ENCODE data around the gene APOC3. TPM values are rescaled to one million over a fixed set of nuclear protein-coding genes. Genes with fewer than 3 reads are reported as not detected.

APOC3 gene
- total RNA-seq, 2 donors from 2014 or later, result not detected

GRCh38 chr11:116861539-116861938, 31.8 kb downstream of the APOC3 start:
- Histone ChIP-seq H3K9me3 (no peaks in the 10 kb centered on the region), H3K4me1 (replicated peaks) (no peaks in the 10 kb centered on the region), H3K36me3 (peaks cover 0 to 7% of the 10 kb centered on the region in 2 donors), H3K4me3 (no peak overlapping the region), H3K27ac (no peak overlapping the region), H3K27me3 (replicated peaks; ENCODE audit: insufficient read depth) (no peaks in the 10 kb centered on the region)
- intact Hi-C loops (cut with DNase I), result no loop called here
- WGBS, result 91% methylated on average over 1 of the region's 1 CpG
- no peak for DNase-seq (ENCODE audit: low spot score)
- TF ChIP-seq, protein P1, sequence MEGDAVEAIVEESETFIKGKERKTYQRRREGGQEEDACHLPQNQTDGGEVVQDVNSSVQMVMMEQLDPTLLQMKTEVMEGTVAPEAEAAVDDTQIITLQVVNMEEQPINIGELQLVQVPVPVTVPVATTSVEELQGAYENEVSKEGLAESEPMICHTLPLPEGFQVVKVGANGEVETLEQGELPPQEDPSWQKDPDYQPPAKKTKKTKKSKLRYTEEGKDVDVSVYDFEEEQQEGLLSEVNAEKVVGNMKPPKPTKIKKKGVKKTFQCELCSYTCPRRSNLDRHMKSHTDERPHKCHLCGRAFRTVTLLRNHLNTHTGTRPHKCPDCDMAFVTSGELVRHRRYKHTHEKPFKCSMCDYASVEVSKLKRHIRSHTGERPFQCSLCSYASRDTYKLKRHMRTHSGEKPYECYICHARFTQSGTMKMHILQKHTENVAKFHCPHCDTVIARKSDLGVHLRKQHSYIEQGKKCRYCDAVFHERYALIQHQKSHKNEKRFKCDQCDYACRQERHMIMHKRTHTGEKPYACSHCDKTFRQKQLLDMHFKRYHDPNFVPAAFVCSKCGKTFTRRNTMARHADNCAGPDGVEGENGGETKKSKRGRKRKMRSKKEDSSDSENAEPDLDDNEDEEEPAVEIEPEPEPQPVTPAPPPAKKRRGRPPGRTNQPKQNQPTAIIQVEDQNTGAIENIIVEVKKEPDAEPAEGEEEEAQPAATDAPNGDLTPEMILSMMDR (IDR thresholded peaks at IDR 0.05), result no peak
- TF ChIP-seq POLR2AphosphoS5 (IDR thresholded peaks at IDR 0.05) (no peak), POLR2A (IDR thresholded peaks at IDR 0.05) (no peak)

- intact Hi-C loops (cut with DNase I), result no loop called here
- H3K36me3 ChIP-seq, result peaks cover 0 to 9% of the 10 kb centered on the region in 2 donors
- no peaks in the 10 kb centered on the region for H3K27me3 ChIP-seq (replicated peaks; ENCODE audit: insufficient read depth)
- DNase-seq (ENCODE audit: low spot score), result no peak
- H3K4me1 ChIP-seq (replicated peaks), result no peaks in the 10 kb centered on the region
- H3K27ac ChIP-seq, result no peak overlapping the region
- TF ChIP-seq POLR2AphosphoS5 (IDR thresholded peaks at IDR 0.05) (no peak), POLR2A (IDR thresholded peaks at IDR 0.05) (no peak)
- TF ChIP-seq, protein P1 (IDR thresholded peaks at IDR 0.05), result no peak
- H3K4me3 ChIP-seq, result no peak overlapping the region
- no peaks in the 10 kb centered on the region for H3K9me3 ChIP-seq
- WGBS, result 92% methylated on average over 3 of the region's 3 CpGs
These were observed 32.5 kb downstream of the APOC3 start for GRCh38 chr11:116862185-116862584.

DNA sequence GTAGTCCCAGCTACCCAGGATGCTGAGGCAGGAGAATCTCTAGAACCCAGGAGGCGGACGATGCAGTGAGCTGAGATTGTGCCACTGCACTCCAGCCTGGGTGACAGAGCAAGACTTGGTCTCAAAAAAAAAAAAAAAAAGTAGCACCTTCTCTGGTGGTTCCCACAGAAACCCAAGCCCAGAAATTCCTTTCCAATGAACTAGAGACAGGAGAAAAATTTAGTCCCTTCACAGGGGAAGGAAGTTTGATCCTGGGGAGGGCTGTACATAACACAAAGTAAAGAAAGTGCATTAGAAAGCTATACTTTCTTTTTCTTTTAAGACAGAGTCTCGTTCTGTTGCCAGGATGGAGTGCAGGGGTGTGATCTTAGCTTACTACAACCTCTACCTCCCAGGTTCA, 33.2 kb downstream of the APOC3 start:
- H3K4me3 ChIP-seq, result no peak overlapping the region
- peaks cover 0 to 11% of the 10 kb centered on the region in 2 donors for H3K36me3 ChIP-seq
- TF ChIP-seq POLR2A (IDR thresholded peaks at IDR 0.05), result no peak
- TF ChIP-seq, protein P1 (IDR thresholded peaks at IDR 0.05), result no peak
- TF ChIP-seq POLR2AphosphoS5 (IDR thresholded peaks at IDR 0.05), result no peak
- H3K27me3 ChIP-seq (replicated peaks; ENCODE audit: insufficient read depth), result no peaks in the 10 kb centered on the region
- intact Hi-C loops (cut with DNase I), result no loop called here
- DNase-seq (ENCODE audit: low spot score), result no peak
- H3K27ac ChIP-seq, result no peak overlapping the region
- WGBS, result 96% methylated on average over 3 of the region's 3 CpGs
- no peaks in the 10 kb centered on the region for H3K9me3 ChIP-seq
- no peaks in the 10 kb centered on the region for H3K4me1 ChIP-seq (replicated peaks)

DNA sequence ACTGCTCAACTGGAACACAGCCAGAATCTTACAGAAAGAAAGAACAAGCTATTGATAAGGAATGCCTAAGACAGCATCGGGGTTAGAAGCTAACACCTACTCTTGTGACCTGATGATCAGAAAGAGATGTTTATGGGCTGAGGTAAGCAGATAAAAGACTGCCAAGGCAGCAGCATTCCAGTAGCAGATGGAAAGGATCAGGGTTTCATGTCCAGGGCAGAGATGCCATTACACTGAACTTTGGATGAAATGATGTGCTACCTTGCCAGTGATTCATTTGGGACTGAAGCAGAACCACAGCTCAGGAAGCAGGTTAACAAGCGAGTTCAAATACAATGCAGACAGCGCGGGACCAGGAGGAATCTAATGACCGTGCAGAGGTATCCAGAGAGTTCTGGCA, 34.8 kb downstream of the APOC3 start:
- peaks cover 0 to 11% of the 10 kb centered on the region in 2 donors for H3K36me3 ChIP-seq

GRCh38 chr11:116865696-116866095, 36.0 kb downstream of the APOC3 start:
- Histone ChIP-seq H3K4me3 (no peak overlapping the region), H3K36me3 (peaks cover 0 to 10% of the 10 kb centered on the region in 2 donors), H3K4me1 (replicated peaks) (peaks cover 7% of the 10 kb centered on the region), H3K27ac (no peak overlapping the region), H3K9me3 (no peaks in the 10 kb centered on the region), H3K27me3 (replicated peaks; ENCODE audit: insufficient read depth) (no peaks in the 10 kb centered on the region)
- WGBS, result 52% methylated on average over 1 of the region's 1 CpG
- TF ChIP-seq POLR2AphosphoS5 (IDR thresholded peaks at IDR 0.05), result no peak
- TF ChIP-seq POLR2A (IDR thresholded peaks at IDR 0.05), result no peak
- TF ChIP-seq, protein P1 (IDR thresholded peaks at IDR 0.05), result no peak
- intact Hi-C loops (cut with DNase I), result no loop called here
- DNase-seq (ENCODE audit: low spot score), result no peak

More for the DNA sequence above, 34.8 kb downstream of the APOC3 start:
- Histone ChIP-seq H3K9me3 (no peaks in the 10 kb centered on the region), H3K4me1 (replicated peaks) (no peaks in the 10 kb centered on the region), H3K27me3 (replicated peaks; ENCODE audit: insufficient read depth) (no peaks in the 10 kb centered on the region), H3K27ac (no peak overlapping the region), H3K4me3 (no peak overlapping the region)
- 78% methylated on average over 5 of the region's 5 CpGs for WGBS
- no peak for DNase-seq (ENCODE audit: low spot score)
- TF ChIP-seq, protein P1 (IDR thresholded peaks at IDR 0.05), result no peak
- TF ChIP-seq POLR2AphosphoS5 (IDR thresholded peaks at IDR 0.05), result no peak
- no peak for TF ChIP-seq POLR2A (IDR thresholded peaks at IDR 0.05)
- intact Hi-C loops (cut with DNase I), result no loop called here

Measured in prostate gland (tissue), 2 donors.